Thyroid gland (tissue), 4 donors: ENCODE results near the gene GDF11.

Experiments
- CTCF ChIP-seq, 6 experiments: fragments of 200-600 bp in 3 of 6; fragments of 450-650 bp in 3 of 6; sonication (generic) in 3 of 6; IDR thresholded peaks; one replicate each; pipeline ENCODE4 v1.5.1; 2016 to 2019; ENCODE audit warnings: antibody characterized with exemption in 6 of 6, mild to moderate bottlenecking in 2 of 6, inconsistent platforms in 1 of 6, moderate library complexity in 1 of 6
- POLR2A ChIP-seq, 2 donors: fragments of 450-650 bp; IDR thresholded peaks; one replicate each; pipeline ENCODE4 v1.6.1; 2017; ENCODE audit warnings: antibody characterized with exemption in 2 of 2, mild to moderate bottlenecking in 2 of 2, moderate library complexity in 1 of 2

DNA sequence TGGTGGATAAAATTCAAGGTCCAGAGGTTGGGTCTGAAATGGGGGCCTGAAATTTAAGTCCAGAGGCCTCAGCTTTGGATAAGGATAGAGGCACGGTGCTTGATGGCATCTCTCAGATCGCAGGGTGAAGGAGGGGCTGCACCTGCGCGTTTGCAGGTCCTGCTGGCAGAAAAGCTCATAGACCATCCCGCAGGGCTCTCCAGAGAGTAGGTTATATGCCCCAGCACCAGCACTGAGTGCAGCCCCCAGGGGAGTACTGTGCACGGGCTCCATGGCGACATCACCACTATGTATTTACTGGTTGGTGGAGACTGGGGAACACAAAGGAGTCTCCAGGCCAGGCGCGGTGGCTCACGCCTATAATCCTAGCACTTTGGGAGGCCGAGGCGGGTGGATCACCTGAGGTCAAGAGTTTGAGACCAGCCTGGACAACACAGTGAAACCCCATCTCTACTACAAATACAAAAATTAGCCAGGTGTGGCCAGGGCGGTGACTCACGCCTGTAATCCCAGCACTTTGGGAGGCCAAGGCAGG, 9.8 kb upstream of the GDF11 start:
- TF ChIP-seq CTCF (IDR thresholded peaks at IDR 0.05) (no peak), POLR2A (IDR thresholded peaks at IDR 0.05) (no peak)
